GM18502 (cell line): ENCODE results near the gene BARD1.

ENCODE experiments used
- ATAC-seq: cut with Tn5 transposase; IDR thresholded peaks from one replicate; pipeline ENCODE4 v1.9.1; 2021; ENCODE audit warnings: mild to moderate bottlenecking; ENCODE audit not compliant: unreplicated experiment, poor library complexity

BARD1 gene

DNA sequence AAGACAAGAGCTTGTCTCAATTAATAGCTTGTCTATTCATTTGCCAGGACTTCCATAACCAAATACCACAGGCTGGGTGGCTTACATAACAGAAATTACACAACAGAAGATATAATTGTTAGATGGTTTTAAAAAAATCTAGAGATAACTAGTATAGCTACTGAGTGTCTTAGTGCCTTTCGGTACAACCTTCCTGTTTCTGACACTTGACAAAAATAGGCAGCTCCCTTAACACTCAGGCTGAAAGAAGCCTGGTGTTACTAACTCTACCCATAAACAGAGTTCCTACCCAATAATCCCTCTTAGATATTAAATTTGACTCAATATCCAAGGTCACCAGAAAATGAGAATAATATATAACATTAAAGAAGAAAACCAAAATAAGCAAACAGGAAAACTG is 129.7 kb downstream of the BARD1 start:
- ATAC-seq, result peak; percentile 58

DNA sequence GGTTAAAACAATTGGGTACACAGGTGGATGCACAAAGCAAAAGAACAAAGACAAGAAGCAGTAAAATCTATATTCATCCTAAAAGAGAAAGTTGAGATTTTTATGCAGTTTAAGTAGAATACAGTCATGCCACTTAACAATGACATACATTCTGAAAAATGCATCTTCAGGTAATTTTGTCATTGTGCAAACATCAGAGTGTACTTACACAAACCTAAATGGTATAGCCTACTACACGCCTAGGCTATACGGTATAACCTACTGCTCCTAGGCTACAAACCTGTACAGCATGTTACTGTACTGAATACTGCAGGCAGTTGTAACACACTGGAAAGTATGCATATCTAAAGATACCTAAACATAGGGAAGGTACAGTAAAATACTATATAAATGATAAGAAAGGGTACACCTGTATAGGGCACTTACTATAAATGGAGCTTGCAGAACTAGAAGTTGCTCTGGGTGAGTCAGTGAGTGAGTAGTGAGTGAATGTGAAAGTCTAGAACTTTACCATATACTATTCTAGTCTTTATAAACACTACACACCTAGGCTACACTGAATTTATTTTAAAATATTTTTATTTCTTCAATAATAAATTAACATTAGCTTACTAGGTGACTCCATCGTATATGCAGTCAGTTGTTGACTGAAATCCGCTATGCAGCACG is 132.9 kb downstream of the BARD1 start:
- peak; percentile 46 for ATAC-seq
